GM11168 (cell line): ENCODE results near the gene MLIP.

Experiments used
- in situ Hi-C: fragments of 300-500 bp; cut with MboI; formaldehyde crosslinking; loops from one replicate; pipeline ENCODE4 v1.12.0; 2022; ENCODE audit warnings: low sequenced_read_pairs; ENCODE audit not compliant: unreplicated experiment

MLIP gene

DNA sequence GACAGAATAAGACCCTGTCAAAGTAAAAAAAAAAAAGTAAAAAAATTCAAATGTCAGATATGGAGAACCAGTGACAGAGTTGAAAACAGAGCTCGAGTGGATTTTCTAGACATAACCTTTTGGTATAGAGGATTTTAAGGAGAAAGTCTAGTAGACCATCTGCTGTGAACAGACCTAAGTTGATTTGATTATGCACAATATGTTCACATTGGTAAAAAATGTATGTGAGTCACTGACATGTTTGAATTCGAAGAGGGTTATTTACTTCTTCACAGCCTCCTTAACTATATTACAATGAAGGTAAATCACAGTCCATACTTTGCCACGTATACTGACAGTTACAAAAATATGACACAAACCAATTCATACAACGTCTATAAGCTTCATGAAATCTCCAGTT is 204.4 kb downstream of the MLIP start:
- in situ Hi-C loops = no loop called here
